PC-3 (cell line): ENCODE data around the gene UBL7.

Source experiments
- EZH2 ChIP-seq: fragments of 300-600 bp; sonication (generic); IDR thresholded peaks from one replicate; pipeline ENCODE4 v1.6.1; 2017; ENCODE audit warnings: antibody characterized with exemption, mild to moderate bottlenecking, low read length; ENCODE audit not compliant: unreplicated experiment
- EZH2phosphoT487 ChIP-seq: fragments of 300-600 bp; sonication (generic); IDR thresholded peaks from 2 replicates; pipeline ENCODE4 v1.6.1; 2018; ENCODE audit warnings: mild to moderate bottlenecking, antibody characterized with exemption, low read length, borderline replicate concordance
- TF ChIP-seq, protein P1 (sequence below): fragments of 300-600 bp; sonication (generic); conservative IDR thresholded peaks from 2 replicates; pipeline ENCODE4 v1.5.1; 2017; ENCODE audit warnings: antibody characterized with exemption, low read depth, mild to moderate bottlenecking, low read length

DNA sequence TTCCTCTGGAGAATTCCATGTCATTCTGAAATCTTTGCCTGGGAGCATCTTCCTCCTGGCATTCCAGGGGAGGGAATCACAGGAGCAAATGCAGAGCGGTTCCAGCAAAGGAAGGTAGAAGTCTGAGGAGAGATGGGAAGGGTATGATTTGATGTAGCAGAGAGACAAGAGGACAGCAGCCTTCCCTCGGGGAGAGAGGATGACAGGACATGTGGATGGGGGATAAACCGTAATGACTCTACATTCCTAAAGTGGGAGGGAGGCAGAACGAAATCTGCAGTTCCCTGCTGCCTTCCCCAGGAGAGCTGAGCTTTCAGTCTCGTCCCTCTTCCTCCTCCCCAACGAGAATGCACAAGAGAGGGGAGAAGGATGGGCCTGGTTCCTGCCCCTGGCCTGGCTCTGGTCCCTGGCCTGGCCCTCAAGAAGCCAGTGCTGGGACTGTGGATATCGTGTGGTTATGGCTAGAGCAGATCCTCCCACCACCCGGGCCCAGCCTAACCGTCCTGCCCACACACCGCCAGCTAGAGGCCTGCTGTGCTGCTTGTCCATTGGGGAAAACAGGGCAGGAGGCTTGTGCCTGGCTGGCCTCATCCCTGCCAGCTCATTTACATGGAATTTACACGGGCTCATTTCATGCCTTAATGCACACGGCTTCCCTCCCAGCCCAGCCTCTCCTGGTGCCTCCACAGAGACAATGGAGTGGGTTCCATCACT is 53.8 kb downstream of the UBL7 start:
- TF ChIP-seq EZH2, result no peak
- TF ChIP-seq, protein P1, sequence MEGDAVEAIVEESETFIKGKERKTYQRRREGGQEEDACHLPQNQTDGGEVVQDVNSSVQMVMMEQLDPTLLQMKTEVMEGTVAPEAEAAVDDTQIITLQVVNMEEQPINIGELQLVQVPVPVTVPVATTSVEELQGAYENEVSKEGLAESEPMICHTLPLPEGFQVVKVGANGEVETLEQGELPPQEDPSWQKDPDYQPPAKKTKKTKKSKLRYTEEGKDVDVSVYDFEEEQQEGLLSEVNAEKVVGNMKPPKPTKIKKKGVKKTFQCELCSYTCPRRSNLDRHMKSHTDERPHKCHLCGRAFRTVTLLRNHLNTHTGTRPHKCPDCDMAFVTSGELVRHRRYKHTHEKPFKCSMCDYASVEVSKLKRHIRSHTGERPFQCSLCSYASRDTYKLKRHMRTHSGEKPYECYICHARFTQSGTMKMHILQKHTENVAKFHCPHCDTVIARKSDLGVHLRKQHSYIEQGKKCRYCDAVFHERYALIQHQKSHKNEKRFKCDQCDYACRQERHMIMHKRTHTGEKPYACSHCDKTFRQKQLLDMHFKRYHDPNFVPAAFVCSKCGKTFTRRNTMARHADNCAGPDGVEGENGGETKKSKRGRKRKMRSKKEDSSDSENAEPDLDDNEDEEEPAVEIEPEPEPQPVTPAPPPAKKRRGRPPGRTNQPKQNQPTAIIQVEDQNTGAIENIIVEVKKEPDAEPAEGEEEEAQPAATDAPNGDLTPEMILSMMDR, result no peak
- TF ChIP-seq EZH2phosphoT487, result no peak
